DND-41 (cell line): ENCODE measurements around the gene RIMS3.
A peak's percentile ranks its signal among the peaks of the same experiment; 100 is the strongest.

Source experiments
- ATAC-seq: fragments of 200-7000 bp; cut with Tn5 transposase; 3 replicates; pipeline ENCODE4 v1.9.1; 2021; ENCODE audit warnings: low read depth; ENCODE audit not compliant: insufficient read depth
- DNase-seq: peaks from one replicate; pipeline ENCODE4 v3.0.0-alpha.2; 2020
- H2AFZ ChIP-seq: 2 replicates; pipeline ENCODE4 v1.6.0; 2012; ENCODE audit warnings: low read depth, low read length
- H3K27ac ChIP-seq: 2 replicates; pipeline ENCODE4 v1.5.1; 2012; ENCODE audit warnings: low read length, inconsistent platforms
- H3K27me3 ChIP-seq: fragments of 200-600 bp; sonication (generic); 2 replicates; pipeline ENCODE4 v1.6.0; 2012; ENCODE audit warnings: low read length, mild to moderate bottlenecking, inconsistent platforms; ENCODE audit not compliant: insufficient read depth, poor library complexity
- H3K36me3 ChIP-seq: 2 replicates; pipeline ENCODE4 v1.5.1; 2012; ENCODE audit warnings: low read length, inconsistent platforms; ENCODE audit not compliant: insufficient read depth
- H3K4me1 ChIP-seq: 2 replicates; pipeline ENCODE4 v1.5.1; 2012; ENCODE audit warnings: mild to moderate bottlenecking, low read length; ENCODE audit not compliant: insufficient read depth
- H3K4me2 ChIP-seq: 2 replicates; pipeline ENCODE4 v1.6.0; 2012; ENCODE audit warnings: mild to moderate bottlenecking, moderate library complexity, low read length, inconsistent platforms; ENCODE audit not compliant: insufficient read depth
- H3K4me3 ChIP-seq, 2 experiments: fragments of 200-600 bp in 1 of 2; shearing (Covaris generic) in 1 of 2; 2 replicates each; pipeline ENCODE4 v1.5.1; 2012 to 2016; ENCODE audit warnings: inconsistent platforms in 2 of 2, low read length in 2 of 2, mild to moderate bottlenecking in 2 of 2, low read depth in 1 of 2, moderate library complexity in 1 of 2
- H3K79me2 ChIP-seq: 2 replicates; pipeline ENCODE4 v1.6.0; 2012; ENCODE audit warnings: low read length, inconsistent platforms; ENCODE audit not compliant: insufficient read depth
- H3K9ac ChIP-seq: 2 replicates; pipeline ENCODE4 v1.6.0; 2012; ENCODE audit warnings: low read depth, mild to moderate bottlenecking, inconsistent platforms, low read length, moderate library complexity
- H3K9me3 ChIP-seq: 2 replicates; pipeline ENCODE4 v1.5.1; 2012; ENCODE audit warnings: low read length, moderate library complexity, mild to moderate bottlenecking, inconsistent platforms; ENCODE audit not compliant: insufficient read depth, severe bottlenecking
- H4K20me1 ChIP-seq: 2 replicates; pipeline ENCODE4 v1.6.0; 2012; ENCODE audit warnings: low read length; ENCODE audit not compliant: insufficient read depth
- EZH2 ChIP-seq: IDR thresholded peaks from 3 replicates; pipeline ENCODE4 v1.6.1; 2012; ENCODE audit warnings: borderline replicate concordance, low read depth, mild to moderate bottlenecking, moderate library complexity, low read length, inconsistent platforms; ENCODE audit not compliant: severe bottlenecking
- TF ChIP-seq, protein P1 (sequence below): IDR thresholded peaks from 2 replicates; pipeline ENCODE4 v1.5.1; 2012; ENCODE audit warnings: borderline replicate concordance, low read length, moderate library complexity, mild to moderate bottlenecking; ENCODE audit not compliant: poor library complexity, severe bottlenecking; ENCODE audit errors: extremely low read depth

The RIMS3 gene

DNA sequence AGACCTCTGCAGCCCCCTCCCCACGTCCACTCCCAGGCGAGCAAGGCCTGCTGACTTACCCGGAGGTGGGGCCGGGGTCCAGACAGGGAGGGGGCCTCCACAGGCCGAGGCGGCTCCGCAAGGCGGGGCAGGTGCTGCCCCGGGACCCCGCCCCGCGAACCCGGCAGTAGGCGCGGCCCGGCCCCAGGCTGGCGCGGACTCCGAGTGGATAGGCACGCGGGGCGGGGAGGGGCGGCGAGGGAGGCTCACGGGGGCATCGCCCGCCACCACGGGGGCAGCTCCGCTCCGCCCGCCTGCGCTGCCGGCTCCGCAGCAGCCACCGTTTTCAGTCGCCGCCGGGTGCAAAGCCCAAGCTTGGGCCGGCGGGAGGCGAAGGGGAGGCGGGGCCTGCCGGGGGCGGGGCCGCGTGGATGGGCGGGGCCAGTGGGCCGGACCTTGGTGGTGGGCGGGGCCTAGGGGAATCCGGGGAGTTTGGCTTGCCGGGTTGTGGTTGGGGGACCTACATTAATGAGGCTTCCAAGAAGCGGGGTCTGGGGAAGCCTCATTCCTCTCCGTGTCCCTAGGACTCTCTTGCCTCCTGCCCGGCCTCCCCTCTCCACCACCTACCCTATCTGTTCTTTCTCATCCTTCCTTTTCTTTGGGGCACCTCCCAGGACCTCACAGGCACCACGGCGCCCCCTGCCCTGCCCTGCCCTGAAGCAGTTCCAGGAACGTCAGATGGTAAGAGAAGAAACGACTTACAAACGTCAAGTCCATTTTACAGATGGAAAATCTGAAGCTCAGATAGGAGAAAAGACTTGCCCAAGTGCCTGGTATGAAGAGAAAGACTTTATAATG, at the start of gene RIMS3:
Gene RIMS3, minus strand, starts transcription at position 348 of the 837 bp plus-strand sequence. CDS start 23,757 bp downstream, outside the sequence.
- Histone ChIP-seq H3K27ac (peak within 1 kb of the TSS; percentile 94), H3K36me3 (no peaks in the 10 kb centered on the region), H3K4me2 (peak within 1 kb of the TSS; percentile 95), H3K27me3 (no peaks in the 10 kb centered on the region), H3K79me2 (peaks cover 17% of the 10 kb centered on the region), H3K9me3 (no peaks in the 10 kb centered on the region), H4K20me1 (peaks cover 29% of the 10 kb centered on the region), H2AFZ (peak within 1 kb of the TSS; percentile 89), H3K4me1 (peaks cover 72% of the 10 kb centered on the region), H3K9ac (peak within 1 kb of the TSS; percentile 63), H3K4me3 (peak within 1 kb of the TSS; percentile 61 to 81)
- peak; percentile 51 for ATAC-seq
- peak; percentile 82 for DNase-seq
- TF ChIP-seq, protein P1, sequence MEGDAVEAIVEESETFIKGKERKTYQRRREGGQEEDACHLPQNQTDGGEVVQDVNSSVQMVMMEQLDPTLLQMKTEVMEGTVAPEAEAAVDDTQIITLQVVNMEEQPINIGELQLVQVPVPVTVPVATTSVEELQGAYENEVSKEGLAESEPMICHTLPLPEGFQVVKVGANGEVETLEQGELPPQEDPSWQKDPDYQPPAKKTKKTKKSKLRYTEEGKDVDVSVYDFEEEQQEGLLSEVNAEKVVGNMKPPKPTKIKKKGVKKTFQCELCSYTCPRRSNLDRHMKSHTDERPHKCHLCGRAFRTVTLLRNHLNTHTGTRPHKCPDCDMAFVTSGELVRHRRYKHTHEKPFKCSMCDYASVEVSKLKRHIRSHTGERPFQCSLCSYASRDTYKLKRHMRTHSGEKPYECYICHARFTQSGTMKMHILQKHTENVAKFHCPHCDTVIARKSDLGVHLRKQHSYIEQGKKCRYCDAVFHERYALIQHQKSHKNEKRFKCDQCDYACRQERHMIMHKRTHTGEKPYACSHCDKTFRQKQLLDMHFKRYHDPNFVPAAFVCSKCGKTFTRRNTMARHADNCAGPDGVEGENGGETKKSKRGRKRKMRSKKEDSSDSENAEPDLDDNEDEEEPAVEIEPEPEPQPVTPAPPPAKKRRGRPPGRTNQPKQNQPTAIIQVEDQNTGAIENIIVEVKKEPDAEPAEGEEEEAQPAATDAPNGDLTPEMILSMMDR = peak; percentile 58
- TF ChIP-seq EZH2 = no peak

DNA sequence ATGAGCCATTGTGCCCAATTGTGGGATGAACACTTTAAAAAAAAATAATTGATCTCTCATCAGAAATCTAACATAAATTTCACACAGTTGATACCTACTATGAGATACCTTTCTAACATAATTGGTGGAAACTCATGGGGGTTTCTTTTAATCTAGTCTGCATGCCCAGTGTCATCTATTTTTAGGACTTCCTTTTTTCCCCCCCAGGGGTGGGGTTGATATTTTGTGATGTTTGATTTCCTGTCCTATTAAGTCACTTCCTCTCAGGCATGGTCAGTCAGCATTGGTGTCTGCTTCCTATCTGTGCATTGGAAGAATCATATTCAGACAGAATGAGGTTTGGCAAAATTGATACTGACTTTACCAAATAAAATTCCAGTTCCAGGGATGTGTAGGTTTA, 47.5 kb upstream of the RIMS3 start:
- H3K27ac ChIP-seq = no peak overlapping the region; the same call in 1 of the 2 replicates

DNA sequence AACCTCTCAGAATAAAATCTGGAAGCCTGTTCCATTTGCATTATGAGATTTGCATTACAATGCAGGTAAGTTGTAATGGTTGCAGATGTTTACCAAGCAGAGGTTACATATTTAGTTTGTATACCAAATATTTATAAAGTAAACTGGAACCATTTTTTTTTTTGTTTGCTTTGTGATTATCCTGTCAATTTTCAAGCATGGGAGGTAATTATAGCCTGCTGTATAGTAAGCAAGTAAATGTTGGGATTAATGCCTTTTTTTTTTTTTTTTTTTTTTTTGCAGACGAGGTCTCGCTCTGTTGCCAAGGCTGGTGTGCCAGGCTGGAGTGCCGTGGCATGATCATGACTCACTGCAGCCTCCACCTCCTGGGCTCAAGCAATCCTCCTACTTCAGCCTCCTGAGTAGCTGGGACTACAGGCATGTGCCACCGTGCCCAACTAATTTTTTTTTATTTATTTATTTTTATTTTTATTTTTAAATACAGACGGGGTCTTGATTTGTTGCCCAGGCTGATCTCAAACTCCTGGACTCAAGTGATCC, 47.0 kb upstream of the RIMS3 start:
- Histone ChIP-seq H3K4me2 (no peak overlapping the region), H3K9ac (no peak overlapping the region), H3K36me3 (peaks cover 12% of the 10 kb centered on the region), H3K4me3 (no peak overlapping the region), H3K27ac (no peak overlapping the region), H2AFZ (no peak overlapping the region), H3K79me2 (peaks cover 93% of the 10 kb centered on the region), H3K9me3 (no peaks in the 10 kb centered on the region), H3K4me1 (peaks cover 31% of the 10 kb centered on the region), H3K27me3 (no peaks in the 10 kb centered on the region), H4K20me1 (peaks cover 20% of the 10 kb centered on the region; the same call in 1 of the 2 replicates)
- DNase-seq (no peak), ATAC-seq (no peak)
- TF ChIP-seq, protein P1 = no peak
- TF ChIP-seq EZH2 = no peak

More for the DNA sequence above, 47.5 kb upstream of the RIMS3 start:
- no peak for ATAC-seq
- H3K36me3 ChIP-seq = peaks cover 12% of the 10 kb centered on the region
- H3K4me3 ChIP-seq = no peak overlapping the region
- H3K9me3 ChIP-seq = no peaks in the 10 kb centered on the region
- no peak for DNase-seq
- peaks cover 29% of the 10 kb centered on the region for H3K4me1 ChIP-seq
- H3K79me2 ChIP-seq = peaks cover 93% of the 10 kb centered on the region
- H2AFZ ChIP-seq = no peak overlapping the region
- no peak overlapping the region for H3K9ac ChIP-seq
- no peak overlapping the region for H3K4me2 ChIP-seq
- TF ChIP-seq, protein P1 = no peak
- no peak for TF ChIP-seq EZH2
- H4K20me1 ChIP-seq = peaks cover 20% of the 10 kb centered on the region; the same call in 1 of the 2 replicates
- no peaks in the 10 kb centered on the region for H3K27me3 ChIP-seq
